HUDEP-2 (cell line): ENCODE data around the gene CLIC6.

ENCODE experiments used
- DNase-seq, 76 experiments: peaks; one replicate each; lab custom pipeline; 2025; ENCODE audit not compliant: unreplicated experiment in 76 of 76; lab: John Stamatoyannopoulos, UW

CLIC6 gene

DNA sequence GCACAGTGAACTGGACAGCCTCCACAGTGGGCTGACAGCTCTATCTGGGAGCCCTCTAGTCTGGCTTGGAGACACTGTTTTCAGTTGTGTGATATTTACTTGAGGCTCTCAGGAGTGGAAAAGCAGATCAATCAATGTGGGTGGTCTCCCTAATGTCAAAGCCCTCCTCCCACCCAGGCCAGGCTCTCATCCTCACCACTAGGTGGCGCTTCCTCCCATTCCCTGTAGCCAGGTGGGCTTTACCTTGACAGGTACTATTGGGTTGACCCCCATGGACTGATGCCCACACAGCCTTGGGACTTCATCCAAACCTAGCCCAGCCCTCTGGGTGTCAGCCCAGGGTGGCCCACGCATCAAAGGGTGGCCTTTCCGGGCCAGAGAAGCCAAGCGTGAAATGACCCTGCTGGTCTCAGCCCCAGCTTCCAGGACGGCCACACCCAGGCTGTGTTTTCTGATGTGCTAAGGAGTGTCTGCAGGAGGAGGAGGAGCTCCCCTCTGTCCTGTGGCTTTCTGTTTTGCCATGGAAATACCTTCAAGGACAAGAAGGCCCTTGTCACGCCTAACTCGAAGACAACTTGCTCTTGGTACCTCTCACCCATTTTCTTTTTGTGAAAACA, 54.0 kb downstream of the CLIC6 start:
- peak in 4 of 76 experiments; percentile 10 to 24 (median 20) for DNase-seq

DNA sequence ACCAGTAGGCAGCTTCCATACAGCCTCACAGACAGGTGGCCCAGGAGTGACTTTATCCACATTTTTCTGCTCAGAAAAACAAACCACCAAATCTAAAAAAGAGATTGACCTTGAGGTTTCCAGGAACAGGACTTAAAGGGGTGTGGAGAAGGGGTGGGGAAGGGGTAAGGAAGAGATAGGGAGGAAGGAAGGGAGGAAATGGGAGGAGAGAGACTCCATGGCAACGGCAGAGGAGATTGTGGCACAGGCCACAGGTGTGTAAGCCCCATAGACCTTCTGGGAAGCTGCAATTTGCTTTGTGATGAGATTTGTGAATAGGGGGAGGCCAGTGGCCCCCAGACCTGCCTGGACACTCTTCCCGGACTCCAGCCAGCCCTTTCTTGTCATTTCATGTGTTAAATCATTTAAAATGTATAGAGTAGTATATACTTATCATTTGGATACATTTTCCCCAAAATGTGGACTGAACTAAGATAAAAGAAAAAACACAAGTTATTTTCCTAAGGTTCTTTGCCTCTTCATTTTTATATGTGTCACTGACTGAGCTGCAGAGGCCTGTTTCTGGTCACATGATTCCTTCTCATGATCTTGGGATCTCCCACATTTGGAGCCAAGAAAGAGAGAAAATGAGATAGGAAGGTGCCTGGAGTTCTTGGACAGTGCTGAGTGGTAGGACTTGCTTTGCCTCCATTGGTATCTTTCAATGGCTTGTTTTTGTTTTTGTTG, 55.5 kb downstream of the CLIC6 start:
- DNase-seq: no peak

DNA sequence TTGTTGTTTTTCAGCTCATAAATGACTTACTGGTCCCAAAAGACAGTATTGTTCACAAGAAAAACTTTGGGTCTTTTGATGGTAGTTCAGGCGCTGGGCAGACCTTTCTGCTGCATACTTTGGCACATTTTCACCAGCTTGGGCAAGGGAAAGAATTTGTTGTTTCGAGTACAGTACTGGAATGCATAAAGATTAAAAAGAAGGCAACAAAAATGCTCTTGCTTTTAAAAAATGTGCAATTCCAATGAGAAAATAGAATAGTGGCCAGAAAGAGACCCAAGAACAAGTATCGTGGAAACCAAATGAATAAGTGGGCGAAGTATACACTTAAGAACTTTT, 56.0 kb downstream of the CLIC6 start:
- no peak for DNase-seq

DNA sequence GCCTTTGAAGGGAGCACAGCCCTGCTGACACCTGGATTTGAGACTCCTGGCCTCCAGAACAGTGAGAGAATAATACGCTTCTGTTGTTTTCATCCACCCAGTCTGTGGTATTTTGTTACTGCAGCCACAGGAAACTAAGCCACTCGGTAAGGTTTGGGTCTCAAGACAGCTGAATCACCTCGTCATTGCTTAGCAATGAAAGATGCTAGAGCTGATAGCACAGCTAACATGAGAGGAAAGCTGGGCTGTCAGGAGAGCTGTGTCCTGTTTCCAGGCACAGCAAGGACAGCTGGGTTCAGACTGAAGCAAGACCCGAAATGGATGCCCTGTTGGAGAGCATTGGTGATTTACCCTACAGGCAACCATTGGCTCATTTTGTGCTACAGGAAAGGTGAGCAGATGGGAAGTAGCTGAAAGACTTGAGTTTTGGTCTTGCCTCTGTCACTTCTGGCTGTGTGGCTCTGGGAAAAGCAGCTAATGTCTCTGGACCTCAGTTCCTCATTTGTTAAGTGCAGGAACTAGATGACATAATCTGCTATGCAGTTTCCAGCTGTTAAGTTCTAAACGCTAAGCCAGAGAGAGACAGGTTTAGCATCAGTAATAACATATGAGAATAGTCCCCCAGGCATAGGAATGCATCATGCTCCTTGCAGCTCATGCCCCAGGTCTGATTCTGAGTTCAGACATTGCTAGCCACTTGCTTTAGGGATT, 58.0 kb downstream of the CLIC6 start:
- no peak for DNase-seq

DNA sequence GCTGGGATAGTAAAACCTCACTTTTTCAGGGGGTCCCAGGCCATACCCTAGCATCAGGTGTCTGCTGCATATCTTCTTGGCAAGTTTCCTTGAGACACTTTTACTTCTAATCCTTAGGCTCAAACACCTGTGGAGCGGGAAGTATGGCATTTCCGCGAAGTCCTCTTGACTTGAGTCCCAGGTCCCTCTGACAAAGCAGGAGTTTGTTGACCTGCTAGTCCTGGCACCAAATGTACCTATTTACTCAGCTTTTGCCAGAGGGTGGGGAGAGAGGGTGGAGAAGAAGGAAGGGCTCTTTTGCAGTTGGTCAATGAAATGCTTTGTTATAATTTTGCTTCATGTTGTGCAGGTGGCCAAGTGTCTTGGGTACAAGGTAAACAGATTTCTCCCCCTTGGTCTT, 59.7 kb downstream of the CLIC6 start:
- no peak for DNase-seq

DNA sequence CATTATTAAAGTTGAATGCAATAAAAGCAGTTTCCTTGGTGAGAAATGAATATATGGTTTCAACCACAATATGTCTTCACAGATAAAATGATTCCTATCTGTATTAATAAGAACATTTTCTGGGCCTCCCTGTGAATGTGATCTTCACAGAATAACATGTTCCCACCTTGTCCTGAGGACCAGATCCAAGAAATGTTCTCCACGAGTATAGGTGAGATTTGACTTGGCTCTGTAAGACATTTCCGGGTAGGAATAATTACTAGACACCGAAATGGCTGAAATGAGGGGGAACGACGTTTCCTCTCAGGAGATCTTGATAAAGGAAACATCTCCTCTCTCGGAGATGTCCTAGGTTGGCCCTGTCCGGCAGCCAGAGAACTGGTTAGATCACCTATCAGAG, 61.4 kb downstream of the CLIC6 start:
- DNase-seq: no peak

DNA sequence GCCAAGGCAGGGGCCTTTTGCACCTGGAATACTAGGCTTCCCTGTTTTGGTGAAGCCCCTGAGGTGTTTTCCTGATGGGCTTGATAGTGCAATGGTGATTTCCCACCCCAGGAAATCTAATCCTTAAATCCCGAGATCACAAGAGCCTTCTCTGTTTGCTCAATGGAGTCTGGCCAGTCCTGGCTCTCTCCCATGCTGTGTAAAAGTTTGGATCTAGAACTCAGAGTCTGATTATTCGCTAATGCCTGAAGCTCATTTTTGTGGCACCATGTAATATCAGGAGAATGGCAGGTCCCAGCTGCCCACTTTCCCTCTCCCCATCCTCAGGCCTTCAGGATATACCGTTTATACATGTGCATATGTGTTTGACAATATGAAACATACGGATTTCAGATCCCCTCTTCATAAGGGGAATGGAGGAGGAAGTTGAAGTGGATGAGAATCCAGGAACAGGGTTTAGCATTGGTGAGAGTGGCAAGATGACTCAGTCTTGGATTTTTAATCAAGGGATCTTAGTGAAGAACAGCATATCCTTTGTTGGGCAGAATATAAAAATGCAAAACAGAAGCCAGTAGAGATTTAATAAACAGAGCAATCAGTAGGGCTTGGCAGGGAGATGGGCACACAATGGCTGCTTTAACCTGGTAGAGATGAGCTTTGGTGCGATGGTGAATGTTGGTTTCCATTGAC, 62.1 kb downstream of the CLIC6 start:
- no peak for DNase-seq

DNA sequence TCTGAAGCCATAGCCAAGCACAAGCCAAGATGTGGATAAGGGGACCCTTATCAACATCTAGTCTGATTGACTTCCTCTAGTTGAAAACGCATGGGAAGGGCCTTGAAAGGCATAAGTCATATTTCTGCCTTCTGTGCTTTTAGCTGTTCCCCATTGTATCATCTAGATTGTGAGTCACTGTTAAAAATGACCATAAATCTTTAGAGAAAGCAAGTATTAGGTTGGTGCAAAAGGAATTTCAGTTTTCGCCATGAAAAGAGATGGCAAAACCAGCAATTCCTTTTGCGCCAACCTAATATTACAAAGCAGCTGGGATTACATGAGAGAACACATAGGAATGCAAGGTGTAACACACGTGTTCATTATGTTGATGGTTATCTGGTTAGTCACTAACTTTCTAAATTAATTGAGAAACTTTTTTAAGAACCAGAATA, 63.6 kb downstream of the CLIC6 start:
- no peak for DNase-seq

DNA sequence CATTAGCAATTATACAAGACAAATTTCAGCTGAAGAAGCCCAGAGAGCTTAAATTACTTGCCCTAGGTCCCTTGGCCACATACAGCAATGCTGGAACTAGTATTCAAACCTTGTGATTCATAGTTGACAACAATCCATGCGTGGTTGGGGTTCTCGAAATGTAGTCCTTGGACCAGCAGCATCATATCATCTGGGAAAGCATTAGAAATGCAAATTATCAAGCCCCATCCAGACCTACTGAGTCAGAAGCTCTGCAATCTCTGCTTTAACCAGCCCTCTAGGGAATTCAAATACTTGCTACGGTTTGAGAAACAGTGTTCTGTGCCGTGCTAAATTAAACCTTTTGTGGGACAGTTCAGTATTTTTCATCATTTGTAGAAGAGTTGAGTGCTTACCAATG, 65.1 kb downstream of the CLIC6 start:
- no peak for DNase-seq

DNA sequence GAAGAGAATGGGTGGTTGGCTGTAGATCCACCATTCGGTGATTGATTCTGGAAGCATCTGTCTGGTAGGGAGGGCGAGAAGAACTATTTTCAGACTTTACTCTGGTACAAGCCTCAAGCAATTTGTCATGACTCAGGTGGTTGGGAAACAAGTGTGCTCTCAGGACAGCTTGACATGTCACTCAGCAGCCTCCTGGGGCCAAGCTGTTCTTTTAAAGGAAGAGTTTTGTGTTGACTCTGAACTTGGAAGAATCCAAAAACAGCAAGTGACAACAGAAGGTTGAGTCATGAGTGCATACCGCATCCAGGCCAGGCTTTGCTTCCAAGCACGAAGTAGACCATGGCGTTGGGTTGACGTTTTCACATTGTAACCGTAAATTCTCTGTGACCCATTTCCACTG, 65.9 kb downstream of the CLIC6 start:
- DNase-seq: no peak

DNA sequence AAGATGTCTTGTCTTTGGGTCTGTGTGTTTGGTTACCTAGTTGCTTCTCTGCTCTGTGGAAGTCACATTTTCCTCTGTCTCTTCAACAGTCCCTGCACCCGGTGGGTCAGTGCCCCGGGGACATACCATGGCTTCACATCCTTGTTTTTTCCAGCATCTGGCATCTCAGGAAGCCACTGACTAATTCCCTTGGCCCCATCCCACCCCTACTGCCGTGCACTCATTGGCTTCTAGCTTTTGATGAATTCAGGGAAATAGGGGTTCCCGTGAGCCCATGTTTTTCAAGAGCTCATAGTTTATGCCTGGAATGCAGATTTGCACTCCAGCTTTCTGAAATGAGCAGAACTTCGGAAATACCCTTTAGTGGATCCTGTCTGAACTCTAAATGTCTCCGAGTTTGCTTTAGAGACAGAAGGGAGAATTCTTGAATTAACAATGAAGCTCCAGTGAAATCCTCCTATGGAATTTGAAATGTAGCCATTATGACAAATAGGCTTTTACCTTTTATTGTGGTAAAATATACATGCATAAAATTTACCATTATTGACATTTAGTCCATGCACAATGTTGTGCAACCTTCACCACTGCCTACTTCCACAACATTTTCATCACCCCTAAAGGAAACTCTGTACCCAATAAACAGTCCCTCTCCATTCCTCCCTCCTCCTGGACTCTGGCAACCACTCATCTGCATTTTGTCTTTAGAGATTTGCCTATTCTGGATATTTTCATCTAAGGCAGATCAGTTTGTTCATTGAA, 67.5 kb downstream of the CLIC6 start:
- no peak for DNase-seq

DNA sequence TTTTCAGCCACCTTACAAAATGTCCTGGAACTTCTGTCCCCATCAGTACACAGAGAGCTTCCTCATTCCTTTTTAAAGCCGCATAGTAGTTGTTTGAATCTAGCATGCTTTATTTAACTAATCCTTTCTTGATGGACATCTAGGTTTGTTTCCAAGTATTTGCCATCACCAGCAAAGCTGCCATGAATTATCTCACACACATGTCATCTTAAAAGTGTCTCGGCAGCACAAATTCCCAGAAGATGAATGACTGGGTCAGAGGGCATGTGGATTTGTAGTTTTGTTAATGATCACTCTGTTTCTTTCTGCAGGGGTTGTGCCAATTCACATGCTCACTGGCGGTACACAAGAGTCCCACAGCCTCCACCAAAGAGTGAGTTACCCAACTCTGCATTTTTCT, 68.3 kb downstream of the CLIC6 start:
- no peak for DNase-seq

DNA sequence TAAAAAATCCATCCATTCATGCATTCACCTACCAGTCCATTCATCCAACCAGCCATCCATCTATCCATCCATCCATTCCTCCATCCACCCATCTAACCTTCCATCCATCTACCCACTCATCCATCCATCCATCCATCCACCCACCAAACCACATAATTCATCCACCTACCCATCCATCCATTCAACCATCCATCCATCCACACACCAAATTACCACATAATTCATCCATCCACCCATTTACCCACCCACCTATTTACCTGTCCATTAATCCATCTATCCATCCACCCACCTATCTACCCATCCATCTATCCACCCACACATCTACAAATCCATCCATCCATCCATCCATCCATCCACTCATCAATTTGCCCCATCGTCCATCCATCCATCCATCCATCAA, 71.4 kb downstream of the CLIC6 start:
- DNase-seq: no peak

DNA sequence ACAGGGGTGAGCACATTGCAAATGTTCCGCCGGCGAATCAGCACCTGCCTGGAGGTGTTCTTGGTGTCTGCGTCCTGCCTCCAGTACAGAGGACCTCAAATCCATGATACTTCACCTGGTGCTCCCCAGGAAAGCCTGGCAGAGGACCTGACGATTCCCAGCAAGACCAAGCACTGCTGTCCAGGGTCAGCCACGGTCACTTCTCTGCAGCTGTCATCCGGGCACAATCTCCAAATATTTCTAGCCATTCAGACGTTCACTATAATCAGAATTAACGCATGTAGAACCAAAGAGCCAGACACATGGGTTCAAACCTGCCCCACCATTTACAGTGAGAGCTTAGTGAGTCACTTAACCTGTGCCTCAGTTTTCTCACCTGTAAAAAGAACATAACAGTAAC, 74.5 kb downstream of the CLIC6 start:
- DNase-seq: no peak

DNA sequence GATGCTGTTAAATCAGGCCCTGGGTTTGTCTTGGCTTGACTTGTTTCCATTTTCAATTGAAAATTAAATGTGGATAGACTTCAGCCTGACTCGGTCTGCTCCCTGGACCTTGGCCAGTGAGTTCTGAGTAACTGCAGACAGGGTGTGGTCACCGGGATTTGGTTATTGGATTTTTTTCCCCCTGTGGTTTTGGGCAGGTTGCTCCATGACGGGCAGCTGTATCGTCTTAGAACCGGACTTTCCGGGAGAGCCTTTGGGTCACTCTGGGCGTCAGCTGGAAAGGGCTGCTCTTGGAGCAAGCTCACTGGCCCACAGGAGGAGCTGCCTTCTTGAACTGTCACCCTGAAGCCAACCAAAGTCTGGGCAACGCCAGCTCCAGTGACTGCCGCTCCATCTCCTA, 75.0 kb downstream of the CLIC6 start:
- no peak for DNase-seq

DNA sequence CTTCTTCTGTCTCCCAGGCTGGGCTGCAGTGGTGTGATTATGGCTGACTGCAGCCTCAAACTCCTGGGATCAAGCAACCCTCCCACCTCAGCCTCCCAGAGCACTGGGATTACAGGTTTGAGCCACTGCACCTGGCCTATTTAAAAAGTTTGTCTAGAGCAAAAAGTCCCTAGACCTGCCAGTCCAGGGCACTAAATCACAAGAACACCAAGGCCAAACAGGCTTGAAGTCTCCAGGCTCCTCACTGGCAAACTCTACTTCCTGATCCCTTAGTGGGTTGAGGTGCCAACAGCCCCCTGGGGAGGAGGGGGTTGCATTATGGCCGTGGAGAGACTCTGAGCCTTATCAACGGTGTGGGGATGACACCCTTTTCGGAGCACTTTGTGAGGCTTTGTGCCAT, 76.0 kb downstream of the CLIC6 start:
- no peak for DNase-seq

DNA sequence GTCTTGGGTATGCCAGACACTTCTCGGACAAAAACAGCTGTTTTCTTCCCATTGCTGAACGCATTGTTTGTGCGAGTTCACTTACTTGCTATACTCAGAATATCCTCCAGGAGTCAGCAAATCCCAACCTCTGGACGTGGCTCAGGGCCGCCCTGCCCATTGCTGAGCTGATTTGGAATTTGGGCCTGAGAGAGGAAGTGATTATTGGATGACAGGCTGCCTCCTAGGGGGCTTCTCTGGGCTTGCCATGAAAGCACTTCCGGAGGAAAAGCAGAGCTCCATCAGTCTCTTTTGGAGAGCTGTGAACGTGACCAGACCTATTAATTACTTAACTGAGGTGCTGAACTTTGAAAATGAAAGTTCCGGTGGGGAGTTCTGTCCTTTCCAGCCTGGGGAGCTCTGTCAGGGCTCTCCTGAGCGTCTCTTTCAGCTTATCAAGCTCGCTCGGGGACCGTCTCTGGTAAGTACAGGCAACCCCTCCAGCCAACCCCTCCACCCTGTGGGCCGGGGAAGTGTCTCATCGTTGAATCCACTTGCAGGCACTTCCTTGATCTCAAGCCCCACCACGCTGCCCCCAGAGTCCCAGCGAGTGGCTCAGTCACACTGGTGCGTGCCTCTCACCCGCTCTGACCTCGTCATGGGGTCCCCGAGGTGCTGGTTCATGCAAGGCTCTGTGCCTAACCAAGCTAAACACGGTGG, 76.9 kb downstream of the CLIC6 start:
- DNase-seq: peak in 64 of 76 experiments; percentile 10 to 81 (median 53)

DNA sequence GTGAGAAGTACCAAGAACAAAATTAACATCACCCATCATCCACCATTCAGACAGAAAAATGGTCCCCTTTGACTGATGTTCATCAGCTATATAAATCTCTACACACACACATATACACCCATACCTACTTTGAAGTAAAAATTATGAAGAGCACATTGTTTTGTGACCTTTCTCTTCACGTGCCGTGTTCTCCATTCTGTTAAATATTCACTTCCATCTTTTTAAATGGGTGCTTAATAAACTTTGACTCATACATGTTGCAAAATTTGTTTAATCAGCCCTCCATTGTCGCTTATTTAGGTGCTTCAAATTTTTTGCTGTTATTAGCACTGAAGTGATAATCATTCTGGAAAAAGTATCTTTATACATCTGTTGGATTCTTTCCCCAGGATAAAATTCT, 80.1 kb downstream of the CLIC6 start:
- DNase-seq: no peak

DNA sequence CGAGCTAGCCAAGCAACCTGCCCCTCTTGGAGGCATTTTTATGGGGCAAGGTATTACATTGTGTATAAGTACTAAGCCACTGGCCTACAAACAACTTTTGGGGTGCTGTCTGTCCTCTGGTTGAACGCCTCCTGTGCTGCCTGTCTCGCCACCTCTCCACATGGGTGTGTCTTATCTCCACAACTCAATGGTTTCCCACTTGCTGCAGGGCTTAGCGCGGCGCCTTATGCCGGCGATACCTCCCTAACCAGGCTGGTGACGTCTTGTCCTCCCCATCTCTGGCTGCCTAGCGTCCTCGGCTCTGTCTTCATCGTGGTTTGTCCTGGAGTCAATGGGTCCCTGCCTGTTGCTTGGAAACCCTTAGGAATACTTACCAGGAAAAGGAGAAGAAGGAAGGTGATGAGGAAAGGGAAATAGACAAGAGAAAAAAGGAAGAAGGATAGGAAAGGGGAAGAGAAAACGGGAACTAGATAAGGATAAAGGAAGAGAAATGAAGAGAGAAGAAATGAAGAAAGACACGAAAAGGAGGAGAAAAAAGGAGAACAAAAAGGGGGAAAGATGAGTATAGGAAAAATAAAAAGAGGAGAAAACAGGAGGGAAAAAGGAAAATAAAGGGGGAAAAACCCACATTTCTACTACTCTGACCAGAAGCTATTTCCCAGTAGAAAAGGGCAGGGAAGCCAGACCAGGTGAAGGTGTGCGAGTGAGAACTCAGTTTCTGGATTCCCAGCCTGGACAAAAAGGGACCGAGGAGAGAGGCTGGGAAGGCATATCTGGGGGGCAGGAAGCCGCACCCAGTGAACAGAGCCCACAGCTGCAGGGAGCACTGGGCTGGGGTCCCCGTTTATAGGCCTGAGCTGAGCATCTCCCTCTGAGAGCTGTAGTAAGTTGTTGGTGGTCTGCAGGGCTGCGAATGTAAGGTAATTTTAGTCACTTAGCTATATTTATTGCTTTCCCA, 86.2 kb downstream of the CLIC6 start:
- no peak for DNase-seq
